K562 (cell line): Measurements from ENCODE around the gene CCKAR.

Source experiments
- ATF7 ChIP-seq: fragments of 450-650 bp; IDR thresholded peaks from 2 replicates; pipeline ENCODE4 v1.7.1; 2014; ENCODE audit warnings: mild to moderate bottlenecking, moderate library complexity
- CBX3 ChIP-seq, 2 experiments: IDR thresholded peaks; 1 replicate in 1 of 2; 2 replicates in 1 of 2; pipeline ENCODE4 v1.6.1; 2012; ENCODE audit warnings: inconsistent platforms in 2 of 2, low read length in 2 of 2, borderline replicate concordance in 1 of 2, control low read depth in 1 of 2
- CTCF ChIP-seq, 3 experiments: IDR thresholded peaks in 2 of 3; conservative IDR thresholded peaks in 1 of 3; 2 replicates each; pipeline ENCODE4 v1.5.1; 2011 to 2012; ENCODE audit warnings: low read length in 3 of 3, mild to moderate bottlenecking in 3 of 3, control low read depth in 2 of 3, improper control_type of control experiment in 1 of 3, inconsistent platforms in 1 of 3, low read depth in 1 of 3, mixed read lengths in 1 of 3, moderate library complexity in 1 of 3; ENCODE audit not compliant: insufficient read depth in 2 of 3
- E2F1 ChIP-seq: sonication (generic); formaldehyde crosslinking; IDR thresholded peaks from 2 replicates; pipeline ENCODE4 v1.8.1; 2023; ENCODE audit warnings: mild to moderate bottlenecking, missing genetic modification reagents, moderate library complexity
- E4F1 ChIP-seq: fragments of 250-450 bp; sonication (Bioruptor Pico); IDR thresholded peaks from 2 replicates; pipeline ENCODE4 v1.5.0; 2021; ENCODE audit warnings: mild to moderate bottlenecking, borderline replicate concordance
- FOXJ3 ChIP-seq: sonication (generic); formaldehyde crosslinking; IDR thresholded peaks from 2 replicates; pipeline ENCODE4 v1.4.0; 2020; ENCODE audit warnings: mild to moderate bottlenecking, missing genetic modification reagents
- KLF16 ChIP-seq: IDR thresholded peaks from 2 replicates; pipeline ENCODE4 v1.6.1; 2016; ENCODE audit warnings: antibody characterized with exemption
- MAFK ChIP-seq: IDR thresholded peaks from 2 replicates; pipeline ENCODE4 v1.6.1; 2011; ENCODE audit warnings: low read length, improper control_type of control experiment
- MYC ChIP-seq, 2 experiments: fragments of 250-450 bp in 1 of 2; sonication (Bioruptor Pico) in 1 of 2; IDR thresholded peaks; 2 replicates each; pipeline versions ENCODE4 v1.5.1 to v1.6.1; 2012 to 2021; ENCODE audit warnings: low read depth in 2 of 2, borderline replicate concordance in 1 of 2, improper control_type of control experiment in 1 of 2, low read length in 1 of 2, mild to moderate bottlenecking in 1 of 2, moderate library complexity in 1 of 2
- SMC3 ChIP-seq: conservative IDR thresholded peaks from 2 replicates; pipeline ENCODE4 v1.6.1; 2011; ENCODE audit warnings: low read depth, low read length, improper control_type of control experiment; ENCODE audit not compliant: insufficient read depth
- ZC3H8 ChIP-seq: fragments of 450-650 bp; IDR thresholded peaks from 2 replicates; pipeline ENCODE4 v1.6.1; 2017

- TF ChIP-seq ATF7 (no peak), ZC3H8 (no peak), E2F1 (CRISPR knock-in tag) (no peak), SMC3 (no peak), CTCF (IDR thresholded peaks at IDR 0.05 in 2 of 3, conservative IDR thresholded peaks at IDR 0.05 in 1 of 3; ENCODE audit: insufficient read depth in 2 of 3, low read depth in 1 of 3, low read length in 3 of 3) (no peak), KLF16 (no peak), CBX3 (IDR thresholded peaks at IDR 0.05; ENCODE audit: borderline replicate concordance in 1 of 2, low read length in 2 of 2) (no peak), MYC (IDR thresholded peaks at IDR 0.05; ENCODE audit: low read depth, low read length) (no peak), MYC (CRISPR knock-in tag; IDR thresholded peaks at IDR 0.05; ENCODE audit: borderline replicate concordance, low read depth) (no peak), E4F1 (CRISPR knock-in tag) (no peak), MAFK (no peak), FOXJ3 (no peak)
These were observed 32.9 kb downstream of the CCKAR start for GRCh38 chr4:26457412-26457811.
